Neural cell (in vitro differentiated cells): ENCODE data around the gene IL17REL. TPM values are rescaled to one million over a fixed set of nuclear protein-coding genes. Genes with fewer than 3 reads are reported as not detected.

Source experiments
- H2AFZ ChIP-seq: fragments of 200-600, 300-800 bp; sonication (generic), shearing (Covaris generic); 2 replicates; pipeline ENCODE4 v1.6.0; 2014; ENCODE audit warnings: low read depth, mild to moderate bottlenecking, antibody characterized with exemption, low read length, moderate library complexity
- H3F3A ChIP-seq: fragments of 200-600 bp; shearing (Covaris generic); 2 replicates; pipeline ENCODE4 v1.6.1; 2016; ENCODE audit warnings: mild to moderate bottlenecking, moderate library complexity, mixed read lengths, antibody characterized with exemption, low read length; ENCODE audit not compliant: insufficient read depth, poor library complexity, severe bottlenecking
- H3K27ac ChIP-seq: fragments of 200-600, 300-800 bp; sonication (generic), shearing (Covaris generic); 2 replicates; pipeline ENCODE4 v1.5.1; 2014; ENCODE audit warnings: mild to moderate bottlenecking, low read length, moderate library complexity
- H3K27me3 ChIP-seq: fragments of 300-800, 200-600 bp; sonication (generic), shearing (Covaris generic); 2 replicates; pipeline ENCODE4 v1.6.0; 2014; ENCODE audit warnings: mild to moderate bottlenecking, low read depth, low read length, moderate library complexity; ENCODE audit not compliant: insufficient read depth
- H3K36me3 ChIP-seq: fragments of 300-800, 200-600 bp; sonication (generic), shearing (Covaris generic); 2 replicates; pipeline ENCODE4 v1.5.1; 2014; ENCODE audit warnings: mild to moderate bottlenecking, antibody characterized with exemption, low read length, moderate library complexity; ENCODE audit not compliant: insufficient read depth
- H3K4me2 ChIP-seq: fragments of 300-800, 200-600 bp; sonication (generic), shearing (Covaris generic); 2 replicates; pipeline ENCODE4 v1.6.0; 2014; ENCODE audit warnings: mild to moderate bottlenecking, low read length
- H3K4me3 ChIP-seq: fragments of 300-800, 200-600 bp; sonication (generic), shearing (Covaris generic); 2 replicates; pipeline ENCODE4 v1.5.1; 2014; ENCODE audit warnings: mild to moderate bottlenecking, low read length, moderate library complexity
- H3K79me2 ChIP-seq: fragments of 200-600 bp; shearing (Covaris generic); replicated peaks from 2 replicates; pipeline ENCODE4 v1.6.0; 2014; ENCODE audit warnings: mild to moderate bottlenecking, low read length, moderate library complexity; ENCODE audit not compliant: insufficient read depth
- H3K9ac ChIP-seq: fragments of 300-800, 200-600 bp; sonication (generic), shearing (Covaris generic); 2 replicates; pipeline ENCODE4 v1.6.1; 2016; ENCODE audit warnings: mild to moderate bottlenecking, low read length, mixed read lengths
- H3K9me2 ChIP-seq: fragments of 200-600 bp; shearing (Covaris generic); 2 replicates; pipeline ENCODE4 v1.6.1; 2016; ENCODE audit warnings: mild to moderate bottlenecking, low read length, mixed read lengths; ENCODE audit not compliant: insufficient read depth
- H3K9me3 ChIP-seq: fragments of 200-600, 300-800 bp; sonication (generic), shearing (Covaris generic); 2 replicates; pipeline ENCODE4 v1.6.1; 2016; ENCODE audit warnings: mild to moderate bottlenecking, mixed run types, low read length, moderate library complexity, mixed read lengths
- H4K20me1 ChIP-seq: fragments of 200-600 bp; shearing (Covaris generic); 2 replicates; pipeline ENCODE4 v1.6.1; 2016; ENCODE audit warnings: mild to moderate bottlenecking, mixed run types; ENCODE audit not compliant: insufficient read depth
- CTCF ChIP-seq: fragments of 450-650 bp; IDR thresholded peaks from 2 replicates; pipeline ENCODE4 v1.5.1; 2014; ENCODE audit warnings: antibody characterized with exemption, mild to moderate bottlenecking, moderate library complexity; ENCODE audit not compliant: poor library complexity, severe bottlenecking
- EP300 ChIP-seq: fragments of 450-650 bp; conservative IDR thresholded peaks from 2 replicates; pipeline ENCODE4 v1.6.1; 2014; ENCODE audit warnings: antibody characterized with exemption, mild to moderate bottlenecking, moderate library complexity; ENCODE audit not compliant: poor library complexity, severe bottlenecking
- EZH2 ChIP-seq: fragments of 200-600, 300-800 bp; shearing (Covaris generic), sonication (generic); IDR thresholded peaks from 2 replicates; pipeline ENCODE4 v1.6.1; 2014; ENCODE audit warnings: antibody characterized with exemption, low read length, borderline replicate concordance, mild to moderate bottlenecking; ENCODE audit not compliant: insufficient read depth, poor library complexity, severe bottlenecking
- MXI1 ChIP-seq: fragments of 450-650 bp; conservative IDR thresholded peaks from 2 replicates; pipeline ENCODE4 v1.6.1; 2014; ENCODE audit warnings: antibody characterized with exemption, mild to moderate bottlenecking; ENCODE audit not compliant: poor library complexity, severe bottlenecking
- POLR2AphosphoS5 ChIP-seq: IDR thresholded peaks from 2 replicates; pipeline ENCODE4 v1.6.1; 2012
- RAD21 ChIP-seq: fragments of 450-650 bp; conservative IDR thresholded peaks from 2 replicates; pipeline ENCODE4 v1.6.1; 2014; ENCODE audit warnings: antibody characterized with exemption, mild to moderate bottlenecking, moderate library complexity
- REST ChIP-seq: IDR thresholded peaks from 2 replicates; pipeline ENCODE4 v1.6.1; 2012; ENCODE audit warnings: borderline replicate concordance
- SMC3 ChIP-seq: fragments of 450-650 bp; conservative IDR thresholded peaks from 2 replicates; pipeline ENCODE4 v1.6.1; 2014; ENCODE audit warnings: antibody characterized with exemption, mild to moderate bottlenecking, moderate library complexity; ENCODE audit not compliant: poor library complexity
- TAF1 ChIP-seq: IDR thresholded peaks from 2 replicates; pipeline ENCODE4 v1.6.1; 2012; ENCODE audit warnings: low read depth
- polyA plus RNA-seq: library from polyadenylated mRNA; depleted of rRNA; stranded (reverse); fragments of >200 nt; gene quantifications from 2 replicates; pipeline ENCODE4 v1.2.3, GENCODE V29; 2014

IL17REL gene
- polyA plus RNA-seq, 1 donor from 2014 or later = not detected

GRCh38 chr22:49966774-49967705 is 45.5 kb downstream of the IL17REL start:
- Histone ChIP-seq H3K4me2 (no peak overlapping the region), H4K20me1 (no peaks in the 10 kb centered on the region)

More at GRCh38 chr22:49966774-49967705, 45.5 kb downstream of the IL17REL start:
- H3K9ac ChIP-seq = no peak overlapping the region
- H3K9me2 ChIP-seq = no peaks in the 10 kb centered on the region
- H3F3A ChIP-seq = no peaks in the 10 kb centered on the region
- no peak overlapping the region for H3K27ac ChIP-seq
- TF ChIP-seq MXI1 (no peak), REST (no peak), POLR2AphosphoS5 (no peak), TAF1 (no peak), SMC3 (no peak), EP300 (no peak), EZH2 (no peak), CTCF (no peak), RAD21 (no peak)
- H3K9me3 ChIP-seq = no peaks in the 10 kb centered on the region
- H3K4me3 ChIP-seq = no peak overlapping the region
- no peaks in the 10 kb centered on the region for H3K36me3 ChIP-seq
- peaks cover 12% of the 10 kb centered on the region for H3K27me3 ChIP-seq
- H2AFZ ChIP-seq = no peak overlapping the region
- H3K79me2 ChIP-seq = no peaks in the 10 kb centered on the region
